PC-9 (cell line): ENCODE measurements around the gene RNF223. TPM values are rescaled to one million over a fixed set of nuclear protein-coding genes. Genes with fewer than 3 reads are reported as not detected.

Experiments used
- BruUV-seq: library from RNA; stranded (reverse); fragments of 400-500 nt; replicated peaks from 2 replicates; lab custom pipeline; 2021; lab: Mats Ljungman, UMichigan
- CTCF ChIA-PET: fragments of 300-600 bp; sonication (Branson Sonifier 250); formaldehyde crosslinking; loops from one replicate; lab custom pipeline; 2022; ENCODE audit warnings: antibody characterized with exemption; lab: Charles Lee
- POLR2A ChIA-PET: fragments of 300-600 bp; sonication (Branson Sonifier 250); formaldehyde crosslinking; loops from one replicate; lab custom pipeline; 2022; ENCODE audit warnings: antibody characterized with exemption; ENCODE audit not compliant: unreplicated experiment; lab: Charles Lee
- DNase-seq, 2 experiments: peaks; one replicate each; pipeline versions ENCODE4 v3.0.0 to v3.0.0-alpha.2; 2015 to 2022; ENCODE audit warnings: mixed read lengths in 1 of 2
- H2AFZ ChIP-seq: fragments of 200-600 bp; sonication (generic); 2 replicates; pipeline ENCODE4 v1.8.1; 2017; ENCODE audit warnings: antibody characterized with exemption
- H3F3A ChIP-seq: fragments of 200-600 bp; sonication (generic); 2 replicates; pipeline ENCODE4 v1.8.1; 2017; ENCODE audit warnings: antibody characterized with exemption, mild to moderate bottlenecking, low read depth; ENCODE audit not compliant: insufficient read depth
- H3K27ac ChIP-seq: fragments of 200-600 bp; sonication (generic); 2 replicates; pipeline ENCODE4 v1.6.1; 2016; ENCODE audit warnings: mixed run types
- H3K27me3 ChIP-seq: fragments of 200-600 bp; sonication (generic); 2 replicates; pipeline ENCODE4 v1.6.1; 2016; ENCODE audit warnings: low read depth, mixed run types; ENCODE audit not compliant: insufficient read depth
- H3K36me3 ChIP-seq: fragments of 200-600 bp; sonication (generic); 2 replicates; pipeline ENCODE4 v1.6.1; 2016; ENCODE audit warnings: low read depth, mixed run types
- H3K4me1 ChIP-seq: fragments of 200-600 bp; sonication (generic); replicated peaks from 2 replicates; pipeline ENCODE4 v1.6.1; 2016; ENCODE audit warnings: mixed run types; ENCODE audit not compliant: insufficient read depth
- H3K4me2 ChIP-seq: fragments of 200-600 bp; sonication (generic); 2 replicates; pipeline ENCODE4 v1.6.1; 2017; ENCODE audit warnings: mixed run types
- H3K4me3 ChIP-seq: fragments of 200-600 bp; sonication (generic); 2 replicates; pipeline ENCODE4 v1.6.1; 2016; ENCODE audit warnings: mixed run types
- H3K79me2 ChIP-seq: fragments of 200-600 bp; sonication (generic); 2 replicates; pipeline ENCODE4 v1.6.1; 2017; ENCODE audit warnings: low read depth, mixed run types
- H3K9me2 ChIP-seq: fragments of 200-600 bp; sonication (generic); 2 replicates; pipeline ENCODE4 v1.8.1; 2017; ENCODE audit warnings: mild to moderate bottlenecking; ENCODE audit not compliant: insufficient read depth
- H3K9me3 ChIP-seq: fragments of 200-600 bp; sonication (generic); 2 replicates; pipeline ENCODE4 v1.8.1; 2016; ENCODE audit warnings: low read depth; ENCODE audit not compliant: insufficient read depth
- H4K20me1 ChIP-seq: fragments of 200-600 bp; sonication (generic); 2 replicates; pipeline ENCODE4 v1.8.1; 2017; ENCODE audit not compliant: insufficient read depth
- CTCF ChIP-seq: fragments of 200-600 bp; sonication (generic); conservative IDR thresholded peaks from 2 replicates; pipeline ENCODE4 v1.6.1; 2017; ENCODE audit warnings: mixed run types, antibody characterized with exemption, mild to moderate bottlenecking, moderate library complexity
- EZH2 ChIP-seq: fragments of 200-600 bp; sonication (generic); IDR thresholded peaks from 2 replicates; pipeline ENCODE4 v1.8.0; 2017; ENCODE audit warnings: antibody characterized with exemption, low read depth
- intact Hi-C: fragments of 100-400 bp; cut with micrococcal nuclease; formaldehyde crosslinking; loops from one replicate; pipeline ENCODE4 v1.10.0; 2022; ENCODE audit not compliant: unreplicated experiment
- total RNA-seq: library from RNA; stranded (reverse); gene quantifications from 2 replicates; pipeline ENCODE4 v1.2.3, GENCODE V29; 2021

Gene RNF223
- total RNA-seq, 1 experiment from 2014 or later, result 3.6 TPM

- no peaks in the 10 kb centered on the region for H3K27me3 ChIP-seq
- no peaks in the 10 kb centered on the region for H3K36me3 ChIP-seq
- peaks cover 29% of the 10 kb centered on the region for H3K79me2 ChIP-seq
- H3K9me2 ChIP-seq, result no peaks in the 10 kb centered on the region
- peaks cover 40% of the 10 kb centered on the region for H3F3A ChIP-seq
- ChIA-PET CTCF (no interaction called here), POLR2A (no interaction called here)
- intact Hi-C loops, result loop anchor here (2.0 kb wide), 1 partner anchor 41 kb away; the partner anchor contains the start of gene C1orf159
- peaks cover 57% of the 10 kb centered on the region for H3K4me1 ChIP-seq
- H4K20me1 ChIP-seq, result no peaks in the 10 kb centered on the region
- H3K27ac ChIP-seq, result peak overlapping the region; percentile 97
- TF ChIP-seq CTCF (no peak), EZH2 (no peak)
- BruUV-seq, result no TSS peak
- no peak overlapping the region for H2AFZ ChIP-seq
- no peak for DNase-seq
- no peaks in the 10 kb centered on the region for H3K9me3 ChIP-seq
- peak overlapping the region; percentile 59 for H3K4me2 ChIP-seq
- H3K4me3 ChIP-seq, result no peak overlapping the region
Measured at GRCh38 chr1:1075148-1075935, 1.2 kb upstream of the RNF223 start.

- Histone ChIP-seq H3K9me3 (no peaks in the 10 kb centered on the region), H3K4me2 (peak overlapping the region; percentile 59), H3K27me3 (no peaks in the 10 kb centered on the region), H3K9me2 (no peaks in the 10 kb centered on the region), H3K4me1 (peaks cover 55% of the 10 kb centered on the region), H3F3A (peaks cover 39% of the 10 kb centered on the region), H4K20me1 (no peaks in the 10 kb centered on the region), H3K4me3 (peak overlapping the region; percentile 29; the same call in 1 of the 2 replicates), H3K36me3 (no peaks in the 10 kb centered on the region), H2AFZ (no peak overlapping the region), H3K27ac (peak overlapping the region; percentile 97), H3K79me2 (peaks cover 29% of the 10 kb centered on the region)
- intact Hi-C loops, result loop anchor here (2.0 to 5.0 kb wide), 3 partner anchors 42 to 72 kb away; partner anchors contain the start of genes AGRN, C1orf159 and HES4
- BruUV-seq, result TSS peak; percentile 26
- no peak for DNase-seq
- TF ChIP-seq CTCF (no peak), EZH2 (no peak)
- CTCF ChIA-PET, result interaction anchor here (0.5 to 1.3 kb wide), 2 partner anchors 11 to 55 kb away, joined by 3 to 6 read pairs; partner anchors contain the start of gene AGRN
- POLR2A ChIA-PET, result no interaction called here
Measured at GRCh38 chr1:1074631-1075147, 583 bp upstream of the RNF223 start.

GRCh38 chr1:1072849-1073742 is 1.0 kb downstream of the RNF223 start:
- Histone ChIP-seq H3K9me3 (no peaks in the 10 kb centered on the region), H3K36me3 (no peaks in the 10 kb centered on the region), H3K4me2 (peak overlapping the region; percentile 92), H4K20me1 (no peaks in the 10 kb centered on the region), H3K79me2 (peaks cover 29% of the 10 kb centered on the region), H3K9me2 (no peaks in the 10 kb centered on the region), H3K27ac (peak overlapping the region; percentile 97), H3K4me1 (peaks cover 55% of the 10 kb centered on the region), H3K4me3 (peak overlapping the region; percentile 59), H3K27me3 (no peaks in the 10 kb centered on the region), H2AFZ (no peak overlapping the region), H3F3A (peaks cover 48% of the 10 kb centered on the region)
- no peak for TF ChIP-seq EZH2
- TF ChIP-seq CTCF, result no peak
- intact Hi-C loops, result loop anchor here (5.0 kb wide), 2 partner anchors 51 to 71 kb away; partner anchors contain the start of genes AGRN and HES4
- CTCF ChIA-PET, result interaction anchor here (0.6 kb wide), 2 partner anchors 84 to 192 kb away, joined by 3 to 14 read pairs; no protein-coding TSS in a partner anchor
- peak; percentile 52 for DNase-seq
- BruUV-seq, result TSS peak; percentile 41
- POLR2A ChIA-PET, result interaction anchor here (1.0 kb wide), 2 partner anchors 73 to 164 kb away, joined by 4 to 5 read pairs; no protein-coding TSS in a partner anchor
